A673 (cell line): ENCODE measurements around the gene AHSG. TPM values are rescaled to one million over a fixed set of nuclear protein-coding genes. Genes with fewer than 3 reads are reported as not detected.

Experiments used
- BruUV-seq: library from RNA; stranded (reverse); fragments of 400-500 nt; replicated peaks from 2 replicates; lab custom pipeline; 2021; lab: Mats Ljungman, UMichigan
- CTCF ChIA-PET: fragments of 300-600 bp; sonication (Branson Sonifier 250); formaldehyde crosslinking; loops from one replicate; lab custom pipeline; 2022; ENCODE audit warnings: antibody characterized with exemption; lab: Charles Lee
- POLR2A ChIA-PET: fragments of 300-600 bp; sonication (Branson Sonifier 250); formaldehyde crosslinking; loops from one replicate; lab custom pipeline; 2022; ENCODE audit warnings: antibody characterized with exemption; ENCODE audit not compliant: low non-redundant PET; lab: Charles Lee
- DNase-seq: peaks from one replicate; pipeline ENCODE4 v3.0.0-alpha.2; 2015; ENCODE audit warnings: low spot score
- H3K27ac ChIP-seq: fragments of 200-600 bp; sonication (generic); 2 replicates; pipeline ENCODE4 v1.5.1; 2016; ENCODE audit warnings: mixed run types, low read depth, mild to moderate bottlenecking, mixed read lengths, antibody characterized with exemption, low read length; ENCODE audit not compliant: poor library complexity, severe bottlenecking
- H3K27me3 ChIP-seq: fragments of 200-600 bp; sonication (generic); replicated peaks from 2 replicates; pipeline ENCODE4 v1.6.1; 2017; ENCODE audit warnings: mixed run types, low read depth, mild to moderate bottlenecking, mixed read lengths, antibody characterized with exemption, low read length; ENCODE audit not compliant: insufficient read depth, poor library complexity
- H3K36me3 ChIP-seq: fragments of 200-600 bp; sonication (generic); 2 replicates; pipeline ENCODE4 v1.6.1; 2016; ENCODE audit warnings: mixed run types, mild to moderate bottlenecking, mixed read lengths, antibody characterized with exemption, low read length; ENCODE audit not compliant: insufficient read depth, poor library complexity, severe bottlenecking
- H3K4me1 ChIP-seq: fragments of 200-600 bp; sonication (generic); 2 replicates; pipeline ENCODE4 v1.6.1; 2017; ENCODE audit warnings: mixed run types, mild to moderate bottlenecking, mixed read lengths, antibody characterized with exemption, low read length; ENCODE audit not compliant: insufficient read depth, poor library complexity, severe bottlenecking
- H3K4me3 ChIP-seq: fragments of 200-600 bp; sonication (generic); 2 replicates; pipeline ENCODE4 v1.5.1; 2016; ENCODE audit warnings: low read depth, mixed run types, mild to moderate bottlenecking, mixed read lengths, low read length; ENCODE audit not compliant: poor library complexity, severe bottlenecking
- H3K9me3 ChIP-seq: fragments of 200-600 bp; sonication (generic); 2 replicates; pipeline ENCODE4 v1.6.1; 2016; ENCODE audit warnings: mixed run types, low read depth, mild to moderate bottlenecking, mixed read lengths, antibody characterized with exemption, low read length; ENCODE audit not compliant: poor library complexity, severe bottlenecking
- EZH2 ChIP-seq: fragments of 200-600 bp; sonication (generic); IDR thresholded peaks from 2 replicates; pipeline ENCODE4 v1.6.1; 2017; ENCODE audit warnings: borderline replicate concordance, low read depth, mild to moderate bottlenecking, mixed read lengths, antibody characterized with exemption, low read length; ENCODE audit not compliant: poor library complexity, severe bottlenecking
- intact Hi-C: fragments of 100-400 bp; cut with micrococcal nuclease; formaldehyde crosslinking; loops from one replicate; pipeline ENCODE4 v1.10.0; 2022; ENCODE audit not compliant: unreplicated experiment
- total RNA-seq: library from RNA; stranded (reverse); gene quantifications from 2 replicates; pipeline ENCODE4 v1.2.3, GENCODE V29; 2021
- TF ChIP-seq, protein P1 (sequence below): fragments of 300-800, 200-600 bp; sonication (generic); conservative IDR thresholded peaks from 2 replicates; pipeline ENCODE4 v1.5.1; 2017; ENCODE audit warnings: low read depth, mild to moderate bottlenecking, antibody characterized with exemption, low read length, moderate library complexity, mixed read lengths

AHSG gene
- total RNA-seq, 1 experiment from 2014 or later: 4.9 TPM

DNA sequence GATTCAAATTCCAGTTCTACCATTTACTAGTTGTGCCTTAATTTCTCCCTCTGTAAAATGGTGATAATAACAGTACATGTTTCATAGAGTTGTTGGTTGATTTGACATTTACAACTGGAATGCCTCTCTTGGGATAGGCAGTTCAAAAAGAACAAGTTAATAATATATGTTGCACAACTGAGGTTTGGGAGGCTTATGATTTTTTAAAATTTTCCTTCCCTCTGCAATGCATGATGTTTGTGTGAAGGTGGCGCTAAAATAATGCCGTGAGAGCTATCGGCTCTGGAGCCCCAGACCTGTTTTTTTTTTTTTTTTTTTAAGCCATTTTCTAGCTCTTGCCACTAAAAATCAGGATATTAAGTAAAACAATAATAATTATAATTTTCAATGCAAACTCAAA, 23.7 kb upstream of the AHSG start:
- BruUV-seq: no TSS peak
- no peaks in the 10 kb centered on the region for H3K27me3 ChIP-seq
- no peak overlapping the region for H3K27ac ChIP-seq
- ChIA-PET POLR2A (no interaction called here), CTCF (interaction anchor here (0.6 to 1.5 kb wide), 7 partner anchors 12 to 917 kb away, joined by 3 to 11 read pairs (median 5); no protein-coding TSS in a partner anchor)
- peaks cover 17% of the 10 kb centered on the region for H3K36me3 ChIP-seq
- no peaks in the 10 kb centered on the region for H3K4me1 ChIP-seq
- H3K4me3 ChIP-seq: no peak overlapping the region
- no peaks in the 10 kb centered on the region for H3K9me3 ChIP-seq
- no peak for TF ChIP-seq EZH2
- TF ChIP-seq, protein P1, sequence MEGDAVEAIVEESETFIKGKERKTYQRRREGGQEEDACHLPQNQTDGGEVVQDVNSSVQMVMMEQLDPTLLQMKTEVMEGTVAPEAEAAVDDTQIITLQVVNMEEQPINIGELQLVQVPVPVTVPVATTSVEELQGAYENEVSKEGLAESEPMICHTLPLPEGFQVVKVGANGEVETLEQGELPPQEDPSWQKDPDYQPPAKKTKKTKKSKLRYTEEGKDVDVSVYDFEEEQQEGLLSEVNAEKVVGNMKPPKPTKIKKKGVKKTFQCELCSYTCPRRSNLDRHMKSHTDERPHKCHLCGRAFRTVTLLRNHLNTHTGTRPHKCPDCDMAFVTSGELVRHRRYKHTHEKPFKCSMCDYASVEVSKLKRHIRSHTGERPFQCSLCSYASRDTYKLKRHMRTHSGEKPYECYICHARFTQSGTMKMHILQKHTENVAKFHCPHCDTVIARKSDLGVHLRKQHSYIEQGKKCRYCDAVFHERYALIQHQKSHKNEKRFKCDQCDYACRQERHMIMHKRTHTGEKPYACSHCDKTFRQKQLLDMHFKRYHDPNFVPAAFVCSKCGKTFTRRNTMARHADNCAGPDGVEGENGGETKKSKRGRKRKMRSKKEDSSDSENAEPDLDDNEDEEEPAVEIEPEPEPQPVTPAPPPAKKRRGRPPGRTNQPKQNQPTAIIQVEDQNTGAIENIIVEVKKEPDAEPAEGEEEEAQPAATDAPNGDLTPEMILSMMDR: peak; percentile 68
- peak; percentile 50 for DNase-seq
- intact Hi-C loops: loop anchor here (2.0 kb wide), 2 partner anchors 26 to 232 kb away; no protein-coding TSS in a partner anchor

DNA sequence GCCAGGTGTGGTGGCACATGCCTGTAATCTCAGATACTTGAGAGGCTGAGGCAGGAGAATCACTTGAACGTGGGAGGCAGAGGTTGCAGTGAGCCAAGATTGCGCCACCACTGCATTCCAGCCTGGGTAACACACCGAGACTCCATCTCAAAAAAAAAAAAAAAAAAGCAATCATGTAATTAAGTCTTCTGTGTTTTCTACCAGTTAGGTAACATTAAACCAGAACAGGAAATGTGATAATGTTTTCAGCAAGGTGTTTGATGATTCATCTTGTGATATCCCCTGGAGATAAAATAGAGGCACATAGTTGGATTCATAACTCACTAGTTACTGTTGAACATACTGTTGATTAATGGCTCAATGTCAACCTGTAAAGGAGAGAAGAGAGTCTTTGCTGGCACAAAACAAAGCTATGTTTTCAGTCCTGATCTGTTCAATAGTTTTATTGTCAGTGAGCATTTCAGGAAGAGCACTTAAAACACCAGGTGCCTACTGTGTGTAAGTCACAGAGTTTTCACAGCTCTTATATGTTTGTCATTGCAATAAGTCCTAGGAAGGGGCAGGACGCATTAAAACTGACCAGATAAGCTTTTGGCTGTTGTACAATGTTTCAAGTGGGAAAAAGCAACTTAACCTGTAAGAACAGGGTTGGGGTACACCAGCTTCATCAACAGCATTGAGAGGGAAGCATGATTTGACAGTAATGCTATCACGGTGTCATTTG, 22.8 kb upstream of the AHSG start:
- Histone ChIP-seq H3K9me3 (no peaks in the 10 kb centered on the region), H3K4me3 (no peak overlapping the region), H3K27me3 (no peaks in the 10 kb centered on the region), H3K27ac (no peak overlapping the region), H3K36me3 (peaks cover 8% of the 10 kb centered on the region), H3K4me1 (no peaks in the 10 kb centered on the region)
- ChIA-PET CTCF (interaction anchor here (0.6 to 1.5 kb wide), 5 partner anchors 12 to 918 kb away, joined by 5 to 11 read pairs (median 6); no protein-coding TSS in a partner anchor), POLR2A (no interaction called here)
- no TSS peak for BruUV-seq
- no peak for DNase-seq
- intact Hi-C loops: loop anchor here (2.0 kb wide), 2 partner anchors 25 to 231 kb away; no protein-coding TSS in a partner anchor
- TF ChIP-seq, protein P1: no peak
- no peak for TF ChIP-seq EZH2

DNA sequence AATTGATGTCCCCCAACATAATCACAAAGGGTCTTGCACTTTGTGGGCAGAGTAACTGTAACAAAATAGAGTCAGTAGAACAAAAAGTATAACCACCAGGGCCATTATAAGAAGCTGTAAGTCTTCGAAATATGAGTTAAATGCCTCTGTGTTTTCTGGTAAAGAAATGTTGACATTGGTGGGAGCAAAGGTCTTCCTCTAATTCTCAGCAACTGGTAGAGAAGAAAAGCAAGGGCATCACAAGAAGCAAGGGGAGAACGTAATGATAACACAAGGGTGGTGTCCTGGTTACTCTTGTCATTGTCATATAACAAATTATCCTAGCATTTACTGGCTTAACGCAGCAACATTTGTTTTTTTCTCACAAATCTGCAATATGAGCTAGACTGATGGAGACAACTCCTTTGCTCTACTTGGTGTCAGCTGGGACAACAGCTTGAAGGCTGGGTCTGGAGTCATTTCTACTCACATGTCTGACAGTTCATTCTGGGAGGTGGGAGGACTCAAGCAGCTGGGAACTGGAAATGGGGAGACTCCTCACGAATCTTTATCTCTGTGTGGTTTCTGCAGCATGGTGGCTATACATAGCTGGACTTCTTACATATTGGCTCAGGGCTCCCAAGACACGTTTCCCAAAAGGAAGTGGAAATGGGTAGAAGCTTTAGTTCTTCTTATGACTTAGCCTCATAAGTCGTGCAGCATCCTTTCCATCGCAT, 22.1 kb upstream of the AHSG start:
- Histone ChIP-seq H3K27ac (no peak overlapping the region), H3K4me1 (no peaks in the 10 kb centered on the region), H3K36me3 (peaks cover 4% of the 10 kb centered on the region), H3K9me3 (no peaks in the 10 kb centered on the region), H3K27me3 (no peaks in the 10 kb centered on the region), H3K4me3 (no peak overlapping the region)
- CTCF ChIA-PET: interaction anchor here (1.4 kb wide), 1 partner anchor 26 kb away, joined by 5 read pairs; no protein-coding TSS in a partner anchor
- TF ChIP-seq EZH2: no peak
- TF ChIP-seq, protein P1: no peak
- no peak for DNase-seq
- intact Hi-C loops: no loop called here
- POLR2A ChIA-PET: no interaction called here
- BruUV-seq: no TSS peak
